IPS-20b (cell line): Measurements from ENCODE around the gene DEPDC5.
"Not testable (repeated sequence)": the region's sequence is repeated elsewhere in the genome, so short reads cannot be mapped to it uniquely, and the experiment has no call there.

Experiments
- H3K27ac ChIP-seq: one replicate; pipeline ENCODE4 v1.5.1; 2013; ENCODE audit warnings: low read length
- H3K27me3 ChIP-seq: 2 replicates; pipeline ENCODE4 v1.6.1; 2013; ENCODE audit warnings: mild to moderate bottlenecking, low read length, inconsistent platforms; ENCODE audit not compliant: insufficient read depth
- H3K36me3 ChIP-seq: 2 replicates; pipeline ENCODE4 v1.6.1; 2013; ENCODE audit warnings: low read depth, mild to moderate bottlenecking, inconsistent platforms, low read length, moderate library complexity; ENCODE audit not compliant: insufficient read depth
- H3K4me1 ChIP-seq: 2 replicates; pipeline ENCODE4 v1.6.1; 2013; ENCODE audit warnings: mild to moderate bottlenecking, control low read depth, inconsistent platforms, low read length, moderate library complexity; ENCODE audit not compliant: insufficient read depth
- H3K4me3 ChIP-seq: 2 replicates; pipeline ENCODE4 v1.5.1; 2013; ENCODE audit warnings: mild to moderate bottlenecking, low read length, inconsistent platforms
- H3K9ac ChIP-seq: 2 replicates; pipeline ENCODE4 v1.6.1; 2013; ENCODE audit warnings: low read depth, mild to moderate bottlenecking, inconsistent platforms, low read length, moderate library complexity
- H3K9me3 ChIP-seq: 2 replicates; pipeline ENCODE4 v1.6.1; 2013; ENCODE audit warnings: mild to moderate bottlenecking, low read depth, low read length, inconsistent platforms; ENCODE audit not compliant: insufficient read depth

Gene DEPDC5

DNA sequence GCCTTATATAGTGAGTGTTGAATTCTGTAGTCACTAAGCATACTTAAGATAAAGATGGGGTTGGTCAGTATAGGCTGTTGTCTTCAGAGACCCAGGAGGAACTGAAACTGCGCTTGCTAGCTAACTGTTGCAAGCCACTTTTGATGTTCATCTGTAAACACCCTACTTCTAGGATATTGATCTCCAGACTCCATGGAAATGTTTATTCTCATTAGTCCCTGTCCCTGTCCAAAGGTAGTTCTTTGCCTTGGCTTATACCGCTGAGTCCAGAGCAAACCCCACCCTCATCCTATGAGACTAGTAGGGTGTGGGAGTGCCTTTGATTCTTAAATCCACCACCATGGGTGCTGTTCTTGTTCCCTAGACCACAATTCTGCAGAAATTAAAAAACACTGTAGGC lies 36.4 kb downstream of the DEPDC5 start:
- H3K9ac ChIP-seq = no peak overlapping the region
- H3K27ac ChIP-seq = no peak overlapping the region
- H3K4me1 ChIP-seq = no peaks in the 10 kb centered on the region
- H3K27me3 ChIP-seq = no peaks in the 10 kb centered on the region
- no peaks in the 10 kb centered on the region for H3K9me3 ChIP-seq
- peaks cover 12% of the 10 kb centered on the region for H3K36me3 ChIP-seq
- no peak overlapping the region for H3K4me3 ChIP-seq

DNA sequence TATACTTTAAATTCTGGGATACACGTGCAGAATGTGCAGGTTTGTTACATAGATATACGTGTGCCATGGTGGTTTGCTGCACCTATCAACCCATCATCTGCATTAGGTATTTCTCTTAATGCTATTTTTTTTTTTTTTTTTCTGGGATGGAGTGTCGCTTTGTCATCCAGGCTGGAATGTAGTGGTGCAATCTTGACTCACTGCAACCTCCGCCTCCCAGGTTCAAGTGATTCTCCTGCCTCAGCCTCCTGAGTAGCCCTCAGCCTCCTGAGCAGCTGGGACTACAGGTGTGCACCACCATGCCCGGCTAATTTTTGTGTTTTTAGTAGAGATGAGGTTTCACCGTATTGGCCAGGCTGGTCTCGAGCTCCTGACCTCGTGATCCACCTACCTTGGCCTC lies 45.5 kb downstream of the DEPDC5 start:
- not testable (repeated sequence) for H3K27ac ChIP-seq, H3K27me3 ChIP-seq, H3K4me3 ChIP-seq, H3K4me1 ChIP-seq, H3K9ac ChIP-seq, H3K9me3 ChIP-seq
- H3K36me3 ChIP-seq = peaks cover 47% of the 10 kb centered on the region

DNA sequence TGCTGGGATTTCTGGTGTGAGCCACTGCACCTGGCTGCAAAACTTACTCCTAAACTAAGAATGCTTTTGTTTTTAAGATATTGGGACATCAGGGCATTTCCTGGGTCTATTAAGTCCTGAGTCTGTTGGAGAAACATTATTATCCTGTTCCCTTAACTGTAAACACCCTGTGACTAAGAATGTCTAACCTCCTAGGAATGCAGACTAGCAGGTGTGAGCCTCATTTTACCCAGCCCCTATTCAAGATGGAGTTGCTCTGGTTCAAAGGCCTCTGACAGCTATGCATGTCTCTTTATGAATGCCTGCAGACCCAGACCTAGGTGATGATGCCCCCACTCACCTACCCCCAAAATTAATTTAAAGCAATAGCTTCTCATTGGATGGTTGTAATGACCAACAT lies 46.2 kb downstream of the DEPDC5 start:
- Histone ChIP-seq H3K9ac (no peak overlapping the region), H3K9me3 (no peaks in the 10 kb centered on the region), H3K27me3 (no peaks in the 10 kb centered on the region), H3K4me1 (no peaks in the 10 kb centered on the region), H3K36me3 (peaks cover 53% of the 10 kb centered on the region), H3K4me3 (no peak overlapping the region), H3K27ac (no peak overlapping the region)

DNA sequence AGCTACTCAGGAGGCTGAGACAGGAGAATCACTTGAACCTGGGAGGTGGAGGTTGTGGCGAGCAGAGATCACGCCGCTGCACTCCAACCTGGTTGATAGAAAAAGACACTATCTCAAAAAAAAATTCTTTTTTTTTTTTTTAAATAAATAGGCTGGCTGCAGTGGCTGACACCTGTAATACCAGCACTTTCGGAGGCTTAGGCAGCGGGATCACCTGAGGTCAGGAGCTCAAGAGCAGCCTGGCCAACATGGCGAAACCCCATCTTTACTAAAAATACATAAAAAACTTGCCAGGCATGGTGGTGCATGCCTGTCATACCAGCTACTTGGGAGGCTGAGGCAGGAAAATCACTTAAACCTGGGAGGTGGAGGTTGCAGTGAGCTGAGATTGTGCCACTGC lies 47.0 kb downstream of the DEPDC5 start:
- H3K27ac ChIP-seq, H3K4me1 ChIP-seq, H3K9me3 ChIP-seq, H3K9ac ChIP-seq, H3K4me3 ChIP-seq, H3K27me3 ChIP-seq: not testable (repeated sequence)
- H3K36me3 ChIP-seq = peaks cover 61% of the 10 kb centered on the region

DNA sequence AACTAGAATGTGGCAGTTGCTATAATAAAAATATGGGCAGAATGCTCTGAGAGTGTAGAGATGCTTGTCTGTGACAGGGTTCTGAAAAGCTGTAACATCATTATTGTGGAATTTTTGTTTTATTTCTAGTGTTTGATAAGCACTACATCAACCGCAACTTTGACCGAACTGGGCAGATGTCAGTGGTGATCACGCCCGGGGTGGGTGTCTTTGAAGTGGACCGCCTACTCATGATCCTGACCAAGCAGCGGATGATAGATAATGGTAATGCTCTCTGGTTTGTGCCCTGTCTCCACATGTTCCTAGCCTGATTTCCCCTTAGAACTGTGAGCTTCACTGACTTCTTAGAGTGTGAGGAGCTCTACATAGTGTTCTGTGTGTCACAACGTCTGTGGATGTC lies 48.8 kb downstream of the DEPDC5 start:
- no peak overlapping the region for H3K9ac ChIP-seq
- H3K4me3 ChIP-seq = no peak overlapping the region
- H3K36me3 ChIP-seq = peaks cover 78% of the 10 kb centered on the region
- no peaks in the 10 kb centered on the region for H3K9me3 ChIP-seq
- no peaks in the 10 kb centered on the region for H3K27me3 ChIP-seq
- H3K4me1 ChIP-seq = no peaks in the 10 kb centered on the region
- no peak overlapping the region for H3K27ac ChIP-seq

DNA sequence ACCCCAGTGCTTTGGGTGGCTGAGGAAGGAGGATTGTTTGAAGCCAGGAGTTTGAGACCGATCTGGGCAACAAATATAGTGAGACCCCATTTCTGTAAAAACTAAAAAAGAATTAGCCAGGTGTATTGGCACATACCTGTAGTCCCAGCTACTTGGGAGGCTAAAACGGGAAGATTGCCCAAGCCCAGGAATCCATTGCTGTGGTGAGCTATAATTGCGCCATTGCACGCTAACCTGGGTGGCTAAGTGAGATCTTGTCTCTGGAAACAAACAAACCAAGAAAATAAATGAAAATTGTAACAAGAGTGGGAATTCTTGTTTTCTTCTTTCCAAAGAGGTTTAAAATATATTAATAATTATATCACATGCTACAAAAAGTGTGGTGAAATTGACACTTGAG lies 52.9 kb downstream of the DEPDC5 start:
- H3K27me3 ChIP-seq = no peaks in the 10 kb centered on the region
- no peak overlapping the region for H3K27ac ChIP-seq
- H3K9me3 ChIP-seq = no peaks in the 10 kb centered on the region
- H3K4me1 ChIP-seq = no peaks in the 10 kb centered on the region
- no peak overlapping the region for H3K4me3 ChIP-seq
- H3K36me3 ChIP-seq = peaks cover 75% of the 10 kb centered on the region
- H3K9ac ChIP-seq = no peak overlapping the region

DNA sequence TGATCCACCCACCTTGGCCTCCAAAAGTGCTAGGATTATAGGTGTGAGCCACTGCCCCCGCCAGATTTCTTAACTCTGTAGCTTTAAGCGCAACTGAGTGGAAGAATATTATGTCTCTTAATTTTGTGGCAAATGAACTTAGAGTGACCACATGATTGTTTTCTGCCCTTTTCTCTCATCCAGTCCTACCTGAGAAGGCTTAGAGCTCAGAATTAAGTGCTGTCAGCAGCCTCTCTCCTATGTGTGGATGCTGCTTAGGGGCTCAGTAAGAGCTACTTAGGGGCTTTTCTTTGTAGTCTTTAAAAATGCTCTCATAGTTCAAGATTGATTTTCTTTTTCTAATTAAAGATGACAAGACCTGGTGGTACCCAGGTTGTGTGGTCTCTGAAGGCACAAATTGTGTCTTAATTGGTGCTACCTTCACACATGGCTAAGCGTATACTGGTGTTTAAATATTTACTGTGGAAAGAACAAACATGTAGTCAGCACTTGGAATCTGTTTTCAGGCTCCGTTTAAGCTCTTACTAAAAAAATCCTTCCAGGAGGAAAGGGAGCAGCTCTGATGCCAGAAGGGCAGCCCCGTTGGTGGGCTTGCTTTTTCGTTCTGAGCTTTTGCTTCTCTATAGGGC lies 59.3 kb downstream of the DEPDC5 start:
- Histone ChIP-seq H3K27me3 (no peaks in the 10 kb centered on the region), H3K4me3 (no peak overlapping the region), H3K4me1 (no peaks in the 10 kb centered on the region), H3K36me3 (peaks cover 59% of the 10 kb centered on the region), H3K27ac (no peak overlapping the region), H3K9me3 (no peaks in the 10 kb centered on the region), H3K9ac (no peak overlapping the region)

DNA sequence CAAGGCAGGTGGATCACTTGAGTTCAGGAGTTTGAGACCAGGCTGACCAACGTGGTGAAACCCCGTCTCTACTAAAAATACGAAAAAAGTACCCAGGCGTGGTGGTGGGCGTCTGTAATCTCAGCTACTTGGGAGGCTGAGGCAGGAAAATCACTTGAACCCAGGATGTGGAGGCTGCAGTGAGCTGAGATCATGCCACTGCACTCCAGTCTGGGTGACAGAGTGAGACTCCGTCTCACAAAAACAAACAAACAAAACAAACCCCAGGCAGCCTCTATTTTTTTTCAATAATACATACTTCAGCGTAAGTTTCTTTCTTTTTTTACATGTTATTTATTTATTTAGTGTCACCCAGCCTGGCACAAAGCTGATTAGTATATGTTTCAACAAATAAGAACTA lies 60.1 kb downstream of the DEPDC5 start:
- H3K27ac ChIP-seq, H3K4me1 ChIP-seq, H3K9ac ChIP-seq, H3K4me3 ChIP-seq, H3K9me3 ChIP-seq, H3K27me3 ChIP-seq: not testable (repeated sequence)
- H3K36me3 ChIP-seq = peaks cover 67% of the 10 kb centered on the region

DNA sequence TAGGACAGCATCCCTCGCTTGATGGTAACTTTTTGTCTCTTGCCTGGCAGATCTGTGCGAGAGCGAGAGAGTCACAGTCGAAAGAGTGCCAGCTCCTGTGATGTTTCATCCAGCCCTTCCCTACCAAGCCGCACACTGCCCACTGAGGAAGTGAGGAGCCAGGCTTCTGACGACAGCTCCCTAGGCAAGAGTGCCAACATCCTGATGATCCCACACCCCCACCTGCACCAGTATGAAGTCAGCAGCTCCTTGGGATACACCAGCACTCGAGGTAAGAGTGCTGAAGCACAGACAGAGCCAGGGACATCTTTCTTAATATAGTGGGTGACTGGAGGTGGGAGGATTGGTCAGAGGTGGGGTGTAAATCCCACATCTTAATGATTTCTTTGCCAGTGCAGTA lies 61.1 kb downstream of the DEPDC5 start:
- no peaks in the 10 kb centered on the region for H3K4me1 ChIP-seq
- H3K36me3 ChIP-seq = peaks cover 74% of the 10 kb centered on the region
- H3K4me3 ChIP-seq = no peak overlapping the region
- H3K27me3 ChIP-seq = no peaks in the 10 kb centered on the region
- no peak overlapping the region for H3K27ac ChIP-seq
- no peaks in the 10 kb centered on the region for H3K9me3 ChIP-seq
- no peak overlapping the region for H3K9ac ChIP-seq

DNA sequence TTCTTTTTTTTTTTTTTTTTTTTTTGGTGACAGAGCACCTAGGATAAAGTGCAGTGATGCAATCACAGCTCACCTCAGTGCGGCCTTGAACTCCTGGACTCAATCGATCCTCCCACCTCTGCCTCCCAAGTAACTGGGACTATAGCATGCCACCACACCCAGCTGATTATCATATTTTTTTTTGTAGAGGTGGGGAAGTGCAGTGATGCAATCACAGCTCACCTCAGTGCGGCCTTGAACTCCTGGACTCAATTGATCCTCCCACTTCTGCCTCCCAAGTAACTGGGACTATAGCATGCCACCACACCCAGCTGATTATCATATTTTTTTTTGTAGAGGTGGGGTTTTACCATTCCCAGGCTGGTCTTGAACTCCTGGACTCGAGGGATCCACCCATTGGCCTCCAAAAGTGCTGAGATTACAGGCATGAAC lies 61.6 kb downstream of the DEPDC5 start:
- H3K9ac ChIP-seq, H3K27ac ChIP-seq, H3K27me3 ChIP-seq, H3K9me3 ChIP-seq, H3K4me1 ChIP-seq, H3K4me3 ChIP-seq: not testable (repeated sequence)
- H3K36me3 ChIP-seq = peaks cover 74% of the 10 kb centered on the region

DNA sequence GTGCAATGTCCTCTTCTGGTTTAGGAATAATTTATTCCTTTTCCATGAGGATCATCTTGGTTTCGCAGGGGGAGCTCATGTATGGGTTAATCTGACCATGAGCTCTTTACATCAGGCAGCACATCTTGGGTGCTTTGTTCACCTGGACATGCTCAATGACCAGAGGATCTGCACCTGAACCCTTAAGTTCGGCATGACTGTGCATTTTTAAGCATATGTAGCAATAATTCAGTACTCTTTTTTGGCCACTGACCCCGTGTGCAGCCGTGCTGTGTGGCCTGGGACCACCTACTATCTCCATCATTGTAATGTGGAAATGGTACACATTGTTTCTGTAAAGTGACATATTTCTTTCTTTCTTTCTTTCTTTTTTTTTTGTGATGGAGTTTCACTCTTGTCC lies 62.9 kb downstream of the DEPDC5 start:
- peaks cover 76% of the 10 kb centered on the region for H3K36me3 ChIP-seq
- no peaks in the 10 kb centered on the region for H3K9me3 ChIP-seq
- H3K27ac ChIP-seq = no peak overlapping the region
- no peaks in the 10 kb centered on the region for H3K4me1 ChIP-seq
- no peaks in the 10 kb centered on the region for H3K27me3 ChIP-seq
- H3K4me3 ChIP-seq = no peak overlapping the region
- no peak overlapping the region for H3K9ac ChIP-seq

DNA sequence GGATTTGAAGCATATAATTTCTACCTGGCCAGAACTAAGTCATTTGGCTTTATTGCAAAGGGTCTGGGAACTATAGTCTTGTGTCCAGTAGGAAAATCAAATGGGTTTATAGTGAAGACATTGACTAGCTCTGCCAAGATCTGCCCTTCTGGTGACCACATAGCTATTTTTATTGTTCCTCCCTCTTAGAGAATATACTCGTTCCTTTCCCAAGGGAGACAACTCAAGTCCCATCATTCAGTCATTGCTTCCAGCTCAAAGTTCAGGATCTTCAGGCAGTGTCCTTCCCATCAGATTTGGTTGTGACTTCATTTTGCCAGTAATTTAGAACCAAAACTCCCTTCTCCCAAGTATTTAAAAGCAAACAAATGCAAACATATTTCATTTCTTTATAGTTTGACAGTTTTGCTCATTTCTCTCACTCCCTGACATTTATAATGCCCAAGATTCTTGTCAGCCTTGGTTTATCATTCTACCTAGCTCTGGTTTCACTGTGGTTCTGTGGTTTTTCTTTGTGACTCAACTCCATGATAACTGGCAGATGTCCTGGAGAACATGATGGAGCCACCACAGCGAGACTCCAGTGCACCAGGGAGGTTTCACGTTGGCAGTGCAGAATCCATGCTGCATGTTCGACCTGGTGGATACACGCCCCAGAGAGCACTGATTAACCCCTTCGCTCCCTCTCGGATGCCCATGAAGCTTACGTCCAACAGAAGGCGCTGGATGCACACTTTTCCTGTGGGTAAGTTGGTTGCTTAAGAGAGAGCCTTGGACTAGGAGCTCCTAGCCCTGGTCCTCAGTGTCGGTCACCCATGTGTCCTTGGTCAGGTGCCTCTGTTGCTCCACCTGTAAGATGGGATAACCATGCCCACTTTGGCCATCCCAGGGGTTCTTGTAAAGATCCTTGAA lies 64.9 kb downstream of the DEPDC5 start:
- no peak overlapping the region for H3K4me3 ChIP-seq
- no peak overlapping the region for H3K27ac ChIP-seq
- no peaks in the 10 kb centered on the region for H3K27me3 ChIP-seq
- peaks cover 89% of the 10 kb centered on the region for H3K36me3 ChIP-seq
- no peaks in the 10 kb centered on the region for H3K9me3 ChIP-seq
- H3K4me1 ChIP-seq = no peaks in the 10 kb centered on the region
- no peak overlapping the region for H3K9ac ChIP-seq
